Upper lobe of left lung (tissue), 4 donors: Measurements from ENCODE around the gene TNXB.

ENCODE experiments used
- CTCF ChIP-seq, 6 experiments: fragments of 450-650 bp in 4 of 6; fragments of 200-600 bp in 2 of 6; sonication (generic) in 2 of 6; IDR thresholded peaks; one replicate each; pipeline ENCODE4 v1.5.1; 2016 to 2019; ENCODE audit warnings: antibody characterized with exemption in 6 of 6
- POLR2A ChIP-seq, 4 donors: fragments of 450-650 bp; IDR thresholded peaks; one replicate each; pipeline ENCODE4 v1.5.1; 2016 to 2017; ENCODE audit warnings: antibody characterized with exemption in 4 of 4, mild to moderate bottlenecking in 2 of 4
- POLR2AphosphoS5 ChIP-seq, 2 donors: sonication (generic); formaldehyde crosslinking; IDR thresholded peaks; one replicate each; pipeline ENCODE4 v1.5.1; 2017; ENCODE audit warnings: antibody characterized with exemption in 2 of 2

DNA sequence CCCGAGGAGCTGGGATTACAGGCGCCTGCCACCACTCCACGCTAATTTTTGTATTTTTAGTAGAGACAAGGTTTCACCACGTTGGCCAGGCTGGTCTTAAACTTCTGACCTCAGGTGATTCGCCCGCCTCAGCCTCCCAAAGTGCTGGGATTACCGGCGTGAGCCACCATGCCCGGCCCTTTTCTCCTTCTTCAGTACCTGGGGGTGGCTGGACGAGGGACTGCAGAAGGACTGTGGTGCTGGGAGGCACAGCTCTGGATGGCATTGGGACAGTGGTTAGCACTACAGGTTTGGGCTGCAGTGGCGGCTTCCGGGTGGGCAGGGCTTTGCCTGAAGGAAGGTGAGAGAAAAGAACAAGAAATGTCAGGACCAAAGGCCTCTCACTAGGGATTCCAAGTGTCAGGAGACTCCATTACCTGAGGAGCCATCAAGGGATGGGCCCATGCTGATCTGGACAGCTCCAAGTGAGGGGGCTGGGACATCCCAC, 11.5 kb upstream of the TNXB start:
- TF ChIP-seq CTCF (IDR thresholded peaks at IDR 0.05): no peak
- TF ChIP-seq POLR2A (IDR thresholded peaks at IDR 0.05): no peak
- no peak for TF ChIP-seq POLR2AphosphoS5 (IDR thresholded peaks at IDR 0.05)
